ENCODE data around the gene XPNPEP2.

The XPNPEP2 gene

GRCh38 chrX:129738466-129739308, at the start of gene XPNPEP2:
XPNPEP2 (plus strand) TSS chrX:129738979; CDS start chrX:129739214, 235 bp downstream.
- H3K27me3 ChIP-seq (replicated peaks; ENCODE audit: control insufficient read depth, insufficient read depth, low read length), result no peaks in the 10 kb centered on the region
- H3K36me3 ChIP-seq (ENCODE audit: control insufficient read depth, insufficient read depth, low read length), result no peaks in the 10 kb centered on the region
- DNase-seq (ENCODE audit: extremely low read depth, insufficient read length), result no peak
- TF ChIP-seq, protein P1, sequence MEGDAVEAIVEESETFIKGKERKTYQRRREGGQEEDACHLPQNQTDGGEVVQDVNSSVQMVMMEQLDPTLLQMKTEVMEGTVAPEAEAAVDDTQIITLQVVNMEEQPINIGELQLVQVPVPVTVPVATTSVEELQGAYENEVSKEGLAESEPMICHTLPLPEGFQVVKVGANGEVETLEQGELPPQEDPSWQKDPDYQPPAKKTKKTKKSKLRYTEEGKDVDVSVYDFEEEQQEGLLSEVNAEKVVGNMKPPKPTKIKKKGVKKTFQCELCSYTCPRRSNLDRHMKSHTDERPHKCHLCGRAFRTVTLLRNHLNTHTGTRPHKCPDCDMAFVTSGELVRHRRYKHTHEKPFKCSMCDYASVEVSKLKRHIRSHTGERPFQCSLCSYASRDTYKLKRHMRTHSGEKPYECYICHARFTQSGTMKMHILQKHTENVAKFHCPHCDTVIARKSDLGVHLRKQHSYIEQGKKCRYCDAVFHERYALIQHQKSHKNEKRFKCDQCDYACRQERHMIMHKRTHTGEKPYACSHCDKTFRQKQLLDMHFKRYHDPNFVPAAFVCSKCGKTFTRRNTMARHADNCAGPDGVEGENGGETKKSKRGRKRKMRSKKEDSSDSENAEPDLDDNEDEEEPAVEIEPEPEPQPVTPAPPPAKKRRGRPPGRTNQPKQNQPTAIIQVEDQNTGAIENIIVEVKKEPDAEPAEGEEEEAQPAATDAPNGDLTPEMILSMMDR (IDR thresholded peaks at IDR 0.05; ENCODE audit: insufficient read depth, low read length, poor library complexity, severe bottlenecking), result no peak
- H3K4me3 ChIP-seq (replicated peaks; ENCODE audit: low read depth, low read length), result no peak within 1 kb of the TSS

- DNase-seq (ENCODE audit: extremely low read depth, insufficient read length), result no peak
- TF ChIP-seq, protein P1 (IDR thresholded peaks at IDR 0.05; ENCODE audit: insufficient read depth, low read length, poor library complexity, severe bottlenecking), result no peak
- no peaks in the 10 kb centered on the region; the same call in 1 of the 2 replicates for H3K27me3 ChIP-seq (replicated peaks; ENCODE audit: control insufficient read depth, insufficient read depth, low read length)
- no peaks in the 10 kb centered on the region for H3K36me3 ChIP-seq (ENCODE audit: control insufficient read depth, insufficient read depth, low read length)
- no peak overlapping the region for H3K4me3 ChIP-seq (replicated peaks; ENCODE audit: low read depth, low read length)
These were observed 49.0 kb upstream of the XPNPEP2 start for GRCh38 chrX:129689796-129690195.

GRCh38 chrX:129690435-129690834, 48.3 kb upstream of the XPNPEP2 start:
- Histone ChIP-seq H3K27me3 (replicated peaks; ENCODE audit: control insufficient read depth, insufficient read depth, low read length) (no peaks in the 10 kb centered on the region; the same call in 1 of the 2 replicates), H3K36me3 (ENCODE audit: control insufficient read depth, insufficient read depth, low read length) (no peaks in the 10 kb centered on the region), H3K4me3 (replicated peaks; ENCODE audit: low read depth, low read length) (no peak overlapping the region)
- DNase-seq (ENCODE audit: extremely low read depth, insufficient read length), result no peak
- TF ChIP-seq, protein P1 (IDR thresholded peaks at IDR 0.05; ENCODE audit: insufficient read depth, low read length, poor library complexity, severe bottlenecking), result no peak

DNA sequence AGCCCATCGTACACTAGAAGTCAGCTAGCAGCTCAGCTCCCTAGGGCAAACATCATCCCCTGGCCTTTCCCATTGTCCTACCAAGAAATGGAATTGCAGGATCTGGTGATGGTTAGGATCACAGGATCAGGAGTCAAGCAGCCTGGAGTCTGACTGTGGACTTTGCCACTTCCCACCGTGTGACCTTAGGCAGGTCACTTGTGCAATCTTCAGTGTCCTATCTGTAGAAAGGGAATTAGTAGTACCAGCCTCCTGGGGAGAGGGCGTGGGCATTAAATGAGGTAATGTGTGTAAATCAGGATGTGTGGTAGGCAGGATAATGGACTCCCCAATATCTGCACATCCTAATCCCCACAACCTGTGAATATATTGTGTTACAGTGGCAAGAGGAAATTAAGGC, 45.4 kb upstream of the XPNPEP2 start:
- Histone ChIP-seq H3K36me3 (ENCODE audit: control insufficient read depth, insufficient read depth, low read length) (no peaks in the 10 kb centered on the region), H3K4me3 (replicated peaks; ENCODE audit: low read depth, low read length) (no peak overlapping the region), H3K27me3 (replicated peaks; ENCODE audit: control insufficient read depth, insufficient read depth, low read length) (no peaks in the 10 kb centered on the region; the same call in 1 of the 2 replicates)
- TF ChIP-seq, protein P1 (IDR thresholded peaks at IDR 0.05; ENCODE audit: insufficient read depth, low read length, poor library complexity, severe bottlenecking), result no peak
- no peak for DNase-seq (ENCODE audit: extremely low read depth, insufficient read length)

DNA sequence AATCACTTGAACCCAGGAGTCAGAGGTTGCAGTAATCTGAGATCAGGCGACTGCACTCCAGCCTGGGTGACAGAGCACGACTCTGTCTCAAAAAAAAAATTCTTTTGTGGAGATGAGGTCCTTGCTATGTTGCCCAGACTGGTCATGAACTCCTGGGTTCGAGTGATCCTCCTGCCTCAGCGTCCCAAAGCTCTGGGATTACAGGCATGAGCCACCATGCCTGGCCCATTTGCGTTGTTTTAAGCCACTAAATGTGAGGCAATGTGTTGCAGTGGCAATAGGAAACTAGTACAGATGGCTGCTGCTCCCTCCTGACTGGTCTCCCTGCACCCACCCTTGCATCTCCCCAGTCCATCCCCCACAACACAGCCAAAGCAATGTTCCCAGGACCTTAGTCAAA, 44.0 kb upstream of the XPNPEP2 start:
- H3K27me3 ChIP-seq (replicated peaks; ENCODE audit: control insufficient read depth, insufficient read depth, low read length), result no peaks in the 10 kb centered on the region; the same call in 1 of the 2 replicates
- TF ChIP-seq, protein P1 (IDR thresholded peaks at IDR 0.05; ENCODE audit: insufficient read depth, low read length, poor library complexity, severe bottlenecking), result no peak
- no peaks in the 10 kb centered on the region for H3K36me3 ChIP-seq (ENCODE audit: control insufficient read depth, insufficient read depth, low read length)
- no peak for DNase-seq (ENCODE audit: extremely low read depth, insufficient read length)
- no peak overlapping the region for H3K4me3 ChIP-seq (replicated peaks; ENCODE audit: low read depth, low read length)
